RKO (cell line): ENCODE results near the gene SLC51B.

Experiments
- DNase-seq: peaks from one replicate; pipeline ENCODE4 v3.0.0-alpha.2; 2016; ENCODE audit warnings: low spot score

Gene SLC51B

GRCh38 chr15:65100442-65100841 lies 55.3 kb downstream of the SLC51B start:
- DNase-seq = no peak

GRCh38 chr15:65101411-65101890 lies 56.3 kb downstream of the SLC51B start:
- DNase-seq = no peak

DNA sequence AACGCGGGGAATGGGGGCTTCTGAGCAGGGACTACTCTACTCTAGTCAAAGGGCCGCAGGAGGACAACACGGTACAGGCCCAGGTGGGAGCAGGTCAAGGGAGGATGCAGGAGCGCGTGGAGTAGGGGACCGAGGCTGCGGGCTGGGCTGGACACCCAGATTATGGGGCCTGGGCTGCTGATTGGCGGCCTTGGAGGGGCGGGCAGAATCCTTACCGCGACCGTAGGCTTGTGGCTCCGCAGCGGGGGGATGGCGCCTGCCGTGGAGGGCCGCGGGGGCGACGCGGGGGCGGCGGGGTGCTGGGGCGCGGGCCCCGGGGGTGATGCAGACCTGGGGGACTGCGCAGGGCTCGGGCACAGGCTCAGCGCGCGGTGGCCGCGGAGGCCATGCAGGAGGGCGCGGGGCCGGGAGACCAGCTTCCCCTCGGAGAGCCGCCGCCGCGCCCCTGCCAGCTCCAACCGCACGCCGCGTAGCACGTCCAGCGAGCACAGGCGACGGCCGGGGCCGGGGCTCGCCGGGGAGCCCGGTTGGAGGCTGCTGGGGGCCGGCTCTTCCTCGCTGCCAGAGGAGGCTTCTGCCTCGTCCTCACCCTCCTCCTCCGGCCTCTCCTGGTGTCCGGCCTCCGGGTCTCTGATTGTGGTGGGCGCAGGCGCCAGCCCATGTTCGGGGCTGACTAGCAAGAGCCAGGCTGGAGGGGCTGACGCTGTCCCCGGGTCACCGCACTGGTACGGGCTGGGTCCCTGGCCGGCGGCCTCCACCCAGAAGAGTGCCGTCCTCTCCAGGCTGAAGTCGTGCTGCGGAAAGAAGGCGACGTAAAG lies 56.9 kb downstream of the SLC51B start:
- no peak for DNase-seq

DNA sequence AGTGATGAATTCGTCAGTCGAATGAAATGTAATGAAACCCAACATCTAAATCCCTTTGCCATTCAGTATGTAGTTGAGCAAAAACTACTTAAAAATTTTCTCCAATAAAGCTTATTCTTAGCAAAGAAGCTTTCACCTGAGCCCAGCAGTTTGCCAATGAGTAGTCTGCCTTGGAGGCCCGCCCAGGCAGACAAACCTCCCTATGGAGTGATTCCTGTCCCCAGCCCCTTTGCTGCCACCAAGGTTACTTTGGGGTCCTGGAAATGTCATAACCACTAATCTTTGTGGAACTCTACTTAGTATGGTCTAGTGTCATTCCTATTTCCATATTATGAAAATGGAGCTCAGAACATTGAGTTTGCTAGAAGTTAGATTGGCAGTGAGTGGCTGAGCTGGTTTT lies 57.7 kb downstream of the SLC51B start:
- DNase-seq = no peak
